SKM-1 (cell line): ENCODE data around the gene NEDD4L.
"Not testable (repeated sequence)": the region's sequence is repeated elsewhere in the genome, so short reads cannot be mapped to it uniquely, and the experiment has no call there.

ENCODE experiments used
- DNase-seq: peaks from one replicate; lab custom pipeline; 2025; ENCODE audit not compliant: unreplicated experiment; lab: John Stamatoyannopoulos, UW

The NEDD4L gene

DNA sequence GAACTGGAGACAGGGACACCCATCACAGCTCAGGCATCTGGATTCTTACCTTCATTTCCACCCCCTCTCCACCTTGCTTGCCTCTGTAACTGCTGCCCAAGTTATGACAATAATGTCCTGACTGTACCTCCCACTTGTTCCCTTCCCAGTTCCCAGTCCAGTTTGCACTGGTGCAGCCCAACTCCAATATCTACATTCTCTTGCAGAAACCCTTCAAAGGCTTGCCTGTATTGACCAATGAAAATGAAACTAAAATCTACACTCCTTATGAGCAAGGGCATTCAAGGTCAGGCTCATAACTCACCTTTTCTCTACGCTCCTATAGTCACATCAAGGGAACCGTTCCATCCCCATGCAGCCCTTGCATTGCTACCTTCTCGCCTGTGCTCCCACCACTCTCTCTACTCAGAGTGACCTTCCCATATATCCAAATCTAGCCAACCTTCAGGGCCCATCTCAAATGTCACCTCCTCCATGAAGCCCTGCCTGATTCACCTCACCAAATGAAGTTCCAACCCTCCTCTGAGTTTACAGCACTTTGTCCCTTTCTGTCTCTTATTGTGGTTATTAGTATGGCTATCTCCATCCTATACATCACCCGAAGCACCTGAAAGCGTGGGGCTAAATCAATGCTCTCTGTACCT lies 365.9 kb downstream of the NEDD4L start:
- no peak for DNase-seq

DNA sequence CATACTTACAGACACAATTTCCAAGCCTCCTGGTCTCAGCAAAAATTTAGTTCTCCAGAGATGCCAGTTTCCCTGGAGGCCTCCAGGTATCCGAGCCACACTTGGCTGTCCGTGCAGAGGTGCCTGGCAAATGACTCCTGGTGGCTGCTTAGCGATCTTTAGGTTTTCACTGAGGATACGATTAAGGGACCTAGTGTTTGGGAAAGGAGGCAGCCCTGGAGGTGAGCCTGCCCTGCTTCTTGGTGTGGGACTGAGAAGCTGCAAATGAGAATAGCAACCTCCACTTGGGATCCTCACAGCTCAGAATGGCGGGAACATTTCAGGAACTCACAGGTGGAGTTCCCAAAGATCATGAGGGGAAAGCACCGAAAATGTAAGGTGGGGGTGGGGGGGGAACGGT lies 367.3 kb downstream of the NEDD4L start:
- DNase-seq = no peak

DNA sequence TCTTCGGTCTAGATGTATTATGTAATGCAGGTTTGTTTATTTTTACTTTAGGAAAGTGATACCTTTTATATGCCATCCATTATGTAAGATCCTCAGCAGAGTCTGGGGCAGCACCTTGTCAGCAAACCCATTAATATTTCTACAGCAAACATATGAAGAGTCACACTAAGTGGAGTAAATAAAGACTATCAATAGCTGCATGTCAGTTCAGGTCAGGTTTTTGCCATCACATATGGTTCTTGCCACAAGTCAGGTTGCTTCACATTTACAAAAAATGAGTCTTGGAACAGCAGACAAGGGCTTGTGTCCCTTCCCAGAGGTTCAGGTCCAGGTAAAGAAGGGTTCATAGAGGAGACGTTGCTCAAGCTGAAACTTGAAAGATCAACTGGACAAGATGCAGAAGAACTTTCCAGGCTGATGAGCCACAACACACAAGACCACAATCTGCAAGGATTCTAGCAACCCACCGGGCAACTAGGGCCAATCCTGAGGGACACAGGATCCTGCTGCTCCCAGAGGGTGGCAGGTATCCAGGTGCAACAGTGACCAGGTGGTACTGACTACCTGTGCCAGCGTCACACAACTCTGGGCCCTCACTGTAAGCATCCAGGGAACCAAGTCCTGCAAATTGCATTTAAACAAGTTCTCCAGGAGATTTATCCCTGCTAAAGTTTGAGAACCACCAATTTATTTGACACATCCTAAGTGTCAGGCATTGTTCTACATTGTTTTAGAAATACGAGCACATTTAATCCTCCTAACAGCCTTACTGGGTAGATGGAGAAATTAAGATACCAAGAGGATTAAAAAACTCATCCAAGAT lies 369.0 kb downstream of the NEDD4L start:
- DNase-seq = no peak

DNA sequence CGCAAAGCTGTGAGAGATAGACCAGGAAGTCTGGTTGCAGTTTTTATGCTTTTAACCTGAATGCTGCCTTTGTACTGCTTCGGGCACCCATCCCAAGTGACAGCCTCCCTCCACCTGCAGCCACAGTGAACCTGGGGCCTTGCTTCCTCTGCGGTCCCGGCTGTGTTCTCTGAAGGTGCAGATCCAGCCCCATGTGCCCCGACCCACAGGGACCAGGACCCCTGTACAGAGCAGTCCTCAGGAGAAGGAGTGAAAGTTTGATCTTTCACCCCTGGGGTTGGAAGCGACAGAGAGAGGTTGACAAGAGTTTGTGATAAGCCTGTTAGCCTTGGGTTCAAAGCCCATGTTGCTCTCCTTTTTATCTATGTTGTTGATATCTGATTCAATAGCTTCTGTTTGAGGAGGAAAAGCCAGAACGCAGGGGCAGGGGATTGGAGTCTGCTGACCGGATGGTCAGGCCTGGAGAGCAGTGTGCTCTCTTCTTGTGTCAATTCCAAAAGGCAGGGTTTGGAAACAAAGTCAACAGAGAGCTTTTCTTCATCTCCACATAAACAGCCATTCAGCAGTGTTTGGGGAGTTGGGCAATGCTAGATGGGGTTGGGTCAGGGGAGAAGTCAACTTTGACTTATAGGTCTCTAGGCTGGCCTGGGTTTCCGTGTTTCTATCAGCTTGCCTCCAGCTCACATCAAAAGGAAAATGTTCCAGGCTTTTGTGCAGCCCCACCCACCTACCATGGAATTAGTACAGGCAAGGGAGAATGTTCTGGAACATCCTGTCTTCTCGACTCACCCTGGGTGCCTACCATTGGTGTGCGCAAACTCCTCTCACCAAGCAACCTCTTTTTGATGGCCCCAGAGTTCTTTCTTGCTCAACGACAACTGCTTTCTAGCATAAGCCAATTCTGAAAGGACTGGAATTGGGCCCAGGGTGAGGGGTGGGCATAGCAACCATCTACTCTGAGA lies 369.9 kb downstream of the NEDD4L start:
- no peak for DNase-seq

DNA sequence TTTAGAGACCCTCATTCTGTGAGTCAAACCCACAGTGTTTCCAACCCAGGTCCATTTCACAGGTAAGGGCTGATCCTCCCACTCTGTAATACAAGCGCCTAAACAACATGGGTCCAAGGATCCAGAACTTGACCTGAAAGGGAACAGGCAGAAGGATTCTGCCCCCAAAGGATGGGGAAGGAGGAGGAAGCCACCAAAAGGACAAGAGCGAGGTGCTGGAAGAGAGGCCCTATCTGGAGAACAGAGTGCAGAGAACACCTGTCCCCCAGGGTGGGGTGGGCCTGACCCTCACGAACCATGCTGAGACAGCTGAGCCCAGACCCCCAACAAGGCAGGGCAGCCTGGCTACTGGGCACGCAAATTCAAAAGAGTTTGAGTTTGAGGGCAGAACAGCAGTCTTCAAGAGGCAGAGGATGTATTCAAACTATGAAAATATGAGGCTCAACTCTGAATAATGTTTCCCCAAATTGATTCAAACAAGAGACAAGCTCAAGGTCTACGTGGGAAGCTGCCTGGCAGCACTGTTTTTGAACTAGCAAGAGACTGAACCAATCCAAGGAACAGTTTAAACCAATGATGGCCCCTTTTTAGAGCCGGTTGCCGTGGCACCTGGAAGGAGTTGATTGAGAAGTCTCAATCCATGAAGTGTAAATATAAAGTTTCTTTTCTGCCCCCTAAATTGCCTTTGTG lies 372.1 kb downstream of the NEDD4L start:
- no peak for DNase-seq

DNA sequence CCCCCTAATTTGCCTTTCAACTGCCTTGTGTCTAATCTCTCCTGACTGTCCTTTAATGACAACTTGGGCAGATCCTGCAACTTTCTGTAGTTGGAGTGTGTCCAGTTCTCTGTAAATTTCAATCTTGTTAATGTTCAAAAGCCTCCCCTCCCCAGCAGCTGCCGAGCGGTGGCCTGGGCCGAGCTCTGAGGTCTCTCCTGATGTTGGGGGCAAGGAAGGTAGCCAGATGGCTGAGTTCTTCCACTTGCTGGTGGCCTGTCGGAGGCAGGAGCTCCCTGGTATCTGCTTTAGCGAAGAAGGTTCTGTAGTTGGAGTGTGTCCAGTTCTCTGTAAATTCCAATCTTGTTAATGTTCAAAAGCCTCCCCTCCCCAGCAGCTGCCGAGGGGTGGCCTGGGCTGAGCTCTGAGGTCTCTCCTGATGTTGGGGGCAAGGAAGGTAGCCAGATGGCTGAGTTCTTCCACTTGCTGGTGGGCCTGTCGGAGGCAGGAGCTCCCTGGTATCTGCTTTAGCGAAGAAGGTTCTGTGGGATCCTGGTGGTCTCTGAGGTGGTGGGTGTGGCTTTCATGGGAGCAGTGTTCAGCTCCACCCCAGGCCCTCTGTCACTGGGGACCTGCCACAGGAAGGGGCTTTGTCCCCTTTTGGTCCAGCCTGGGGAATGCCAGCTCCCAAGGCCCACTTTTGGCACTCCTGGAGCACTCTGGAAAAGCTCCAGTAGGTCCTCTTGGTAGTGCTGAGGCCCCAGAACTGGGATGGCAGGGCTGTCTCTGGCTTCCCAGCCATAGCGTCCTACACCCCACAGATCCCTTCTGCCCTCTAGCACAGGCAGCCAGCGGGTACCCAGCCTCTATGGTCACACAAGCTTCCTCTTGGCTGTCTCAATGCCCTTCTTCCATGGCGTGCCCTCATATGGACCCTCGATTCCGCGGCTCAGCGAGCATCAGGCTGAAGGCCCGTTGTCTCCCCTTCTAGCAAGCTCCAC lies 373.0 kb downstream of the NEDD4L start:
- DNase-seq = no peak

DNA sequence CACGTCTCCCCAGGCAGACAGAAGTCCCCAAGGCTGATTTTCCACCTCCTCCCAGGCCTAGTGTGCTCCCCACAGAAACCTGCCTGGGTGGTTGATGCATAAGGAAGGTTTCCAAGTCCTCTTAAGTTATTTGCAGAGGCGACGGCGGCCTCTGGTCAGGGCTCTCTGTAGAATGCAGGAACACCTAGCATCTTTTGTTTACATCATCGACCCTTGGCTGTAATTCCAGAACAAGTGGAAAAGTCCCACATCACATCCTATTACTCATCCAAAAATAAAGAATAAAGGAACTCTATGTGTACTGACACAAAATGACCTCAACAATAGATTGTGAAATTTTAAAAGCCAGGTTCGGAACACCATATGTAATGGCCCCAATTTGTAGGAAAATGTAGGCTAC lies 373.7 kb downstream of the NEDD4L start:
- no peak for DNase-seq

DNA sequence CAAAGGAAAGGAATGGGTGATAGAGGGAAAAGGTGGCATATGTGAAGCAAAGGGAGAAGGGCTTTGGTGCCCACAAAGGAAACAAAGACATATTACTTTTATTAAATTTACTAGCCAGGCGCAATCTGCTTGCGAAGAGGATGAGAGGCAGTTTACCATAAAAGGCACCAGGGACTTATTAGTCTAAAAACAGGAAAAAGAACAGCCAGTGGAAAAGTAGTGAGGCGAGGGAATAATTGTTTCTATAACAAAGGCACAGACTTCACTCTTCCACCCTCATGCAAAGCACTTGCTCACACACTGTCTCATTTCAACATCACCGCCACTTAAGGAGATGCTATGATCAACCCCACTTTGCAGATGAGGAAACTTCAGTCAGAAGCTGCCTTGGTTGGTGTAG lies 374.3 kb downstream of the NEDD4L start:
- DNase-seq = no peak

DNA sequence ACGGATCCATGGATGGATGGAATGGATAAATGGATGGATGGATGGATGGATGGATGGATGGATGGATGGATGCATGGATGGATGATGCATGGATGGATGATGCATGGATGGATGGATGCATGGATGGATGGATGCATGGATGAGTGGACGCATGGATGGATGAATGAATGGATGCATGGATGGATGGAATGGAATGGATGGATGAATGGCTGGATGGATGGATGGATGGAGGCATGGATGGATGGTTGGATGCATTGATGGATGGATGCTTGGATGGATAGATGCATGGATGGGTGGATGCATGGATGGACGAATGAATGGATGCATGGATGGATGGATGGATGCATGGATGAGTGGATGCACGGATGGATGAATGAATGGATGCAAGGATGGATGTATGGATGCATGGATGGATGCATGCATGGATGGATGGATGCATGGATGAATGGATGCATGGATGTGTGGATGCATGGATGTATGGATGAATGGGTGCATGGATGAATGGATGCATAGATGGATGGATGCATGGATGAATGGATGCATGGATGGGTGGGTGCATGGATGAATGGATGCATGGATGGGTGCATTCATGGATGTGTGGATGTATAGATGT lies 375.7 kb downstream of the NEDD4L start:
- DNase-seq = no peak

DNA sequence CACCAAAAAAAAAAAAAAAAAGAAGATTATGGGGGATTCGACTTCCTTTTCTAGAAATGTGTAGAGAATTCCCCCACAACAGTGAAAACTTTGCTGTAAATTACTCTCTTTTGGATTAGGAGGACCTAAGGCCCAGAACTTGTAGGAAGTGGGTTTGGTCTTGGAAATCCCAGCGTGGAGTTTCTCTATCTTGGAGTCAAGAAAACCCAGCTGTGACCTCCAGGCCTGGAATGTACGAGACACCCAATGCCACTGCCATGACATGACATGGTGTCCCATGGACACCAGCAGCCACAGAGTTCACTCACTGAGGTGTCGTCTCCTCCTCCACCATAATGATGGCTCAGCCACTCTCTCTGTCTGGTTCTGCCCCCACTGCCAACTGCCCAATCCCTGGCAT lies 382.6 kb downstream of the NEDD4L start:
- DNase-seq = no peak

DNA sequence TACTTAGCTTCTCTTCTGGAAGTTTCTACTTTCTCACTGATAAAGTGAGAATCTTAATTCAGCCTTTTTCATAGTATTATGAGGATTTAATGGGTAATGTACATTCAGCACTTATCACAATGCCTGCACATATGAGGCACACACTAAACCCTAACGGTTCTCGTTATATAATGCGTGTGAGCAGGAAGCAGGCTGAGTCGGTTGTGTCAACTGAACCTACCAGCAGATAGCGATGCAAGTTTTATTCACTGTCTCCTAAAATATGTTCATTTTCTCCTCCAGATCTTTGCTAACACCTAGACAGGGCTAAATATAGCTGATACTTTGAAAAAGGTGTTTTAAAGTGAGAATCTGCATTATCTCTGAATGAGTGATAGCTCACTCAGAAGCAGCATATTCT lies 383.3 kb downstream of the NEDD4L start:
- no peak for DNase-seq

DNA sequence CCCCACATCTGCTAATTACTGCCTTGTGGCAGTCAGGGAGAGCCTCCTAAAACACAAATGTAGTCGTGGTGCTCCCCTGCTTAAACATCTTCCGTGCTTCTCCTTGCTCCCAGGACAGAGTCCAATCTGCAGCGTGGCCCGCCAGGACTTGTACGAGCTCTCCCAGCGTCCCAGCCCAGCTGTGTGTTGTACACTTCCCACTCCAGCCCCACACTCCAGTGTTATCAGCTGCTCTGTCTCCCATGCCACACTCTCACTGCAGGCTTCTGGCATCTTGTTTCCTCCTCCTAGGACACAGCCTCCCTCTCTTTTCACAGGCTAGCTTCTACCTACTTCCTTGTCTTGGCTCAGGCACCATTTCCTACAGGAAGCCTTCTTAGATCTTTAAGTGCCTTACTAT lies 385.4 kb downstream of the NEDD4L start:
- DNase-seq = no peak

DNA sequence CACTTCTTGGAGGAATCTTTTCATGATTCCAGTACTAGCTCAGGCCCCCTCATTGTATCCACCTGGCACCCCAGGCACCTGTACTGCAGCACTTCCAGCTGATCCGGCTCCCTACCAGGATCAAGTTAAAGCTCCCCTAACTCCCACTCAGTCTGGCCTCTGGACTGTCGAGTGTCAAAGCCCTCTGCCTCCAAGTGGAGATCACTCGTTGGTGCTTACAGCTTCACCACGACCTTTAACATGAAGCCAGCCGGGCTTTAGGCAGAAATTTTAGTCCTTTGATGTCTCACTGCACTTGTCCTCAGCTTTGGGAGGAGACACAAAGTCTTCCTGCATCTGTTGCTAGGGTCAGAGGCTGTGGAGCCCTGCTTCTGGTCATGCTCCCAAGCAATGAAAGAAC lies 387.2 kb downstream of the NEDD4L start:
- DNase-seq = no peak

DNA sequence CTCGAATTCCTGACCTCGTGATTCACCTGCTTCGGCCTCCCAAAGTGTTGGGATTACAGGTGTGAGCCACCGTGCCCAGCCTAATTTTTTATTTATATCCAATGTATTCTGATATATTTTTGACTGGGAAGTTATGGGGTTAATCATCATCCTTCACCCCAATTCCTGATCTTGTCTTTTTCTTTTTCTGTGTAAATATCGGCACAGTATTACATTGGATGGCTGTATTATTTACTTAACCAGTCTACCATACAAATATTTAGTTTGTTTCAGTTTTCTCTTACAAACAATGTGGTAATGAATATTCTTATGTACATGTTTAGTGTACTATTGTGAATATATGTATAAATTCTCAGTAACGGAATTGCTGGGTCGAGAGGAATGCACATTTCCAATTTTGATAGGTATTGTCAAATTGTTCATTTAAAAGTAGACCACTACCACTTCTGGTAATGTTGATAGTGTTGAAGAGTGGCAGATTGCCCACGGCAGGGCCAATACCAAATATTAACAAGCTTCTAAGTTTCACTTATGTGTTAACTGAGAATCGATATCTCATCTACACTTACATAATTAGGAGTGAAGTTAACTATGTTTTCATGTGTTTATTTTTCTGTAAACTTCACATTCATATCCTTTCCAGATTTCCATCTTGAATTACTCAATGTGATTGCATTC lies 388.2 kb downstream of the NEDD4L start:
- no peak for DNase-seq

DNA sequence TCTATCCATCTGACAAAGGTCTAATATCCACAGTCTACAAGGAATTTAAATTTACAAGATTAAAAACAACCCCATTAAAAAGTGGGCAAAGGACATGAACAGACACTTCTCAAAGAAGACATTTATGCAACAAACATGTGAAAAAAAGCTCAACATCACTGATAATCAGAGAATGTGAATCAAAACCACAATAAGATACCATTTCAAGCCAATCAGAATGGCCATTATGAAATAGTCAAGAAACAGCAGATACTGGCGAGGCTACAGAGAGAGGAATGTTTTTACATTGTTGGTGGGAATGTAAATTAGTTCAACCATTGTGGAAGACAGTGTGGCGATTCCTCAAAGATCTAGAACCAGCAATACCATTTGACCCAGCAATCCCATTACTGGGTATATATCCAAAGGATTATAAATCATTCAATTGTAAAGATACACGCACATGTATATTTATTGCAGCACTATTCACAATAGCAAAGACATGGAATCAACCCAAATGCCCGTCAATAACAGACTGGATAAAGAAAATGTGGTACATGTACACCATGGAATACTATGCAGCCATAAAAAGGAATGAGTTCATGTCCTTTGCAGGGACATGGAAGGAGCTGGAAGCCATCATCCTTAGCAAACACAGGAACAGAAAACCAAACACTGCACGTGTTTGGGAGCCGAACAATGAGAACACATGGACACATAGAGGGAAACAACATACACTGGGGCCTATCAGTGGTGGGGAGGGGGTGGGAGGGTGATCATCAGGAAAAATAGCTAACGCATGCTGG lies 391.4 kb downstream of the NEDD4L start:
- not testable (repeated sequence) for DNase-seq

DNA sequence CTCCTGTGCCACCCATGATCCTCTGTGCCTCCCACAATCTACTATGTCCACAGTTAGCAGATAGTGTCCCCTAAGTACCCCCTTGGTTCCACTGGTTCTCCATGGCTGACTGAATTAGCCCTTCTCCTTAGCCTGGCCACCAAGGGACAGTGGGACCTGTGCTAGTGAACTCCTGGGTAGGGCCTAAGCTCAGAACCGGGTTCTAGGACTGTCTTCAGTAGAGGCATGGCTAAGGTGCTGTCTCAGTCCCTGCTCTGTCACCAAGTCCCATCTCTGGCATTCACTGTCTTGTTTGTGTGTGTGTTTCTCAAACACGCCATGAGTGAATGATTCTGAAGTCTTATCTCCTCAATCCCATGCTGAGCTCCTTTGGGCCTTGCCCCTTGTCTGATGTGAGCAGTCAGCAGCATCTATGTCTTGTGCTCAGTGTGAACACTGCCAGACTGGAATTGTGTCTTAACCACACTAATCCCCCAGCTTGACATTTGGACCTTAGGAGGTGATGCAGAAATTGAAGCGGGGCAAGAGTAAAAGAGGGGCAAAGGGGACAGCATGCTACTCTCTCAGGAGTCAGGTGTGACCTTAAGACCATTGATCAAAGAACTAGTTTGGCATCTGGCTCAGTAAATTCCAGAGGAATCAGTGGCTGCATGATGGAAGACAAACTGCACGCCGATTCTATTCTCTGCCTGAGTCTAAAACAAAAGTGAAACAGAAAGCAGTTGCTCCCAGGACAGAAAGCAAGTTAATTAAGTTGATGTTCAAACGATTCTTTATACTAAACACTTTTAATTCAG lies 394.3 kb downstream of the NEDD4L start:
- no peak for DNase-seq

DNA sequence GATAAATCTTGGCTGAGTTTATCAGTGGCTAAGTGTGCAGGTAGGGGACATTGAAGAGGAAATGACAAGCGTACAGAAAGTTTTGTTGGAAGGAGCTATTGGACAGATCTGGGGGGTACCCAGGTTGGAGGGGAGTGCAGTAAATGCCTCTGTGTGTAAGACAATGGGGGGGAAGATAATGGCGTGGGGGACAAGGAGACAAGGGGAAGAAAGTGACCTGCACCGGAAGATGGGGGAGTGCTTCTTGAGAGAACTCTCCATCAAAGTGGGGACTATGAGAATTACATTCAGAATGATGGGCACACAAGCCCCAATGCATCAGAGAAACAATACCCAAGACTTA lies 394.9 kb downstream of the NEDD4L start:
- DNase-seq = no peak
